ENCODE measurements around the gene NUAK2.
A peak's percentile ranks its signal among the peaks of the same experiment; 100 is the strongest.
"Not testable (repeated sequence)": the region's sequence is repeated elsewhere in the genome, so short reads cannot be mapped to it uniquely, and the experiment has no call there.

NUAK2 gene

DNA sequence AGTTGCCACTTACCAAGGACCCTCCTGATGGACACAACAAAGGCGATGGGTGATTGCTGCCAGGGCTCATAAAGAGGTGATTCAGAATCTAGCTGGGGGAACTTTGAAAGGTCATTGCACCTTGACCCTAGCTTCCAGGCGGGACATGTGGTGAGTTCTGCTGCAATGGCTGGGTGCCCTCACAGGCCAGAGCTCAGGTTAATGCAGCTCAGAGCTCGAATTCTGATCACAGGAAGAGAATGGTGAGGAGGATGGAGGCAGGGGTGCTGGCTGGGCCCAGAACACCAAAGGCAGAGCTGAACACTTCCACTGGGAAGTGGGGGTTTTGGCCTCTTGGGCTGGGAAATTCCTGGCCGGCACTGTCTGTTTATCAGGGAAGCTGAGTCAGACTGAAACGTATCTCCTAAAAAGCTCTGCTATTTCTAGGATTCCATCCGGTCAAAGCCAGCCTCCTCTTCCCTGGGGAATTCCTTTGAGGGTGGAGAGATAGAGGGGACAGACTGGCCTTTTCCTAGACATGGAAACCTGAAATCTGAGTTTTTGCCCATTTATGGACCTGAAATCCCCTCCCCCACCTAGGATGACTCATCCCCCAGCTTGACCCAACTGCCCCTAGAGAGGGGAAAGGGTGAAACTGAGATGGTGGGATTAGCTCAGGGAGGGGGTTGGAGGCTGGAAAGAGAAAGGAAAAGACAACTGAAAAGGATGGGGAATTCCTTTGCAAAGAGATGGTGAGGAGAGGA is 27.2 kb downstream of the NUAK2 start:
- DNase-seq: no peak

DNA sequence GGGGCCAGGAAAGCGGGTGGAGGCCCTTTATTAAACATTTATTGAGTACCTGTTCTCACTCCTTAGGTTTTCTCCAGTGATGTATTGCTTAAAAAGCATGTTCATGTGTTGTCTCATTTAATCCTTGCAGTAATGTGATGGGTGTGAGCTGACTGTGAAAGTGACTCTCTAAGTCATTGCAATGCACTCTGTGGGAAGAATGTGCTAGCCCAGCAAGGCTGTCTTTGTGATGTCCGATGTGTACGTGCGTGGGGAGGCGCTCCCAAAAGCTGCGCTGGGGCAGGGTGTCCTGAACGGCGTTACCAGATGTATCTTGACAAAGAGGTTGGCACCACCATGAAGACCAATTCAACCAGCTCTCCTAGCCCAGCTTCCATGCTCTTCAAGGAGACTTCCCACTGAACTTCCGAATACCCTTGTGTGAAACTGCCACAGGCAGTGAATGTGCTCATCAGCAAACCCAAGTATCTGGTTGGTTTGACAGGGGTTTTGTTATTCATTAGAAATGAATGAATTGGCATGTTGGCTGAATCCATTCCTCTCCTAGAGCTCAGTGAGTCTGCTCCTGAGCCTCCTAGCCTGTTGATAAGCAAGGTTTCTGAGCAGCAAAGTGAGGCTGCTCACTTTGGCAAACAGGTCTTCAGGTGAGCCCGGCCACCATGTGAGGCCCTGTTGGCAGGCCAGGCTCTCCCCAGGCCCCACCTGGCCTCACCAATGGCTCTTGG is 28.0 kb downstream of the NUAK2 start:
- DNase-seq: no peak

DNA sequence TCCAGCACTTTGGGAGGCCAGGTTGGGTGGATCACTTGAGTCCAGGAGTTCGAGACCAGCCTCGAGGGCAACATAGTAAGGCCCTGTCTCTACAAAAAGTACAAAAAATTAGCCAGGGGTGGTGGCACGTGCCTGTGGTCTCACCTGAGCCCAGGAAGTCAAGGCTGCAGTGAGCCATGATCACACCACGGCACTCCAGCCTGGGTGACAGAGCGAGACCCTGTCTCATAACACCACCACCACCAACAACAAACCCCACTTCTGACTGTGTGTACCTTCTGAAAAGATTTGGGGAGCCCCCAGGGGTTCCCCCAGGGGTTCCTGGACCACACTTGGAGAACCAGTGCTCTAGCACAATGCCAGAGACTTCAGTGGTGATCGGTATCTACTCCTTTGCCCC is 29.9 kb downstream of the NUAK2 start:
- DNase-seq: no peak

DNA sequence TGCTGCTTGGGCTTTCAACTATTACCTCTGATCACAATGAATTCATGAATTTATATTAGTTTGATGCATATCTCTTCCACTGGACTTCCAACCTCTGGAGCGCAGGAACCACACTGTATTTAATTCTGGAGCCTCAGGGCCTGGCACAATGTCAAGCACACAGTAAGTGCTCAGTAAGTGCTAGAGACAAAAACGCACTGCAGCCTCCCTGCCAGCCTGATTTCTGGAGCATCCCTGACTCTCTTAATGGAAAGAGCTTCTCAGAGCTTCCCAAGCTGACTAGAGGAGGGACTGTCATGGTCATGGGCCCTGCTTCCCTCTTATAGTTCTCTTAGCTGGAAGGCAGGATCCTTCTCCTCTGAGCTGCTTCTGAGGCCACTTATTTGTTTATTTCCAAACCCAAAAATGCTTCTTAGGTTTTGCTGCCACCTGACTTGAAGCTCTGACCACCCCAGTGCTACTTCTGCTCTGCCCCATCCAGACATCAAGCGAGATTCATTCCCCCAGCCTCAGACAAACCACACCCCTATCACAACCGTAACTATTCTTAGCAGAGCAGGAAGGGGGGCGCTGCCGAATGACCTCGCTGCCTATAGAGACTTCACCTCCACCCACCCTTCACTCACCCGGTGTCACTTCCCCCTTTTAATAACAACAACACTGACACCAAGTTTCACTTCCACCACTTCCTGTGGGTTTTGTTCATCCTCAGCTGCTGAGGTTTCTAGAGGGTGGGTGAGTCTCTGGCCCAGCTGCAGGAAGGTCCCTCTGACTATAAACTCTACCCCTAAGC is 33.6 kb downstream of the NUAK2 start:
- DNase-seq: no peak

DNA sequence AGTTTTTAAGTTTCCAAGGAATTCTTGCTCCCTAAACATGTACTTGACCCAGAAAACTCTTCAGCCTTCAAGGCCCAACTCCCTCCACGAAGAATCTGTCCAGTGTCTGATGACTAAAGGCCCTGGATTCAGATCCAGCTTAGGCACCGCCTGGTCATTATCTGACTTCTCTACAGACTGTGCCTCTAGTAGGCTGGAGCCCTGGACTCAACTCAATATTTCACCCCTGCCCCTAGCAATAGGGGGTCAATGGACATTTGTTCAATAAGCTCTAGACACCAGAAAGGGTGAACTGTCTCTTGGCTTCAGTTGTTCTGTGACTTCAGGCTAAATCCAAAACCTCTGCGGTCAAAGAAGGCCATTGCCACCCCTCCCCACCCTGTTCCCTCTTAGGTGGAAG is 34.5 kb downstream of the NUAK2 start:
- no peak for DNase-seq

DNA sequence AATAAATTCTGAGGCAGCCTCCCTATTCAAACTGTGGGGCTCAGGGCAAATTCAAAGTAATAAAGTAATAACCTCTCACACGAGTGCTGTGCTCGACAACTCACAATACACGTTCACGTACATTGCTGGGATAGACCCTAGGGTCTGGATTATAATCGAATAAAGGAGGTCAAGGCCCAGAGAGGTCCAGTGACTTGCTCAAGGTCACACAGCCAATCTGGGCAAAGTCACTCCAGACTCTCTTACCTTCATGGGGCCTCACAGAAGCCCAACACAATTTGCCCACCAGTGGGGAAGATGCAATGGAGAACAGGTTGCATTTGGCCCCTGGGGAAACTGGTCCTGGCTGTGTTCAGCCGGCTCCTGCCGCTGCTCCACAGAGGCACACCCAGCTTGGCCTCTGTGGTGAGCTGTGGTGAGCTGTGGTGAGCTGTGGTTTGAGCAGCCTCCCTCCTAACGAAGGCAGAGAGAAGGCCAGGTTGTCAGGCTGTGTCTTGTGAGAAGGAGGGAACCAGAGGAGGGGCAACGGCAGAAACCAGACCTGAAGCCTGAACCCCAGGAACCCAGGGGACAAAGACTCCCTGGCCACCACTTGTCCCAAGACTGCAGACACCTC is 35.1 kb downstream of the NUAK2 start:
- DNase-seq: no peak

DNA sequence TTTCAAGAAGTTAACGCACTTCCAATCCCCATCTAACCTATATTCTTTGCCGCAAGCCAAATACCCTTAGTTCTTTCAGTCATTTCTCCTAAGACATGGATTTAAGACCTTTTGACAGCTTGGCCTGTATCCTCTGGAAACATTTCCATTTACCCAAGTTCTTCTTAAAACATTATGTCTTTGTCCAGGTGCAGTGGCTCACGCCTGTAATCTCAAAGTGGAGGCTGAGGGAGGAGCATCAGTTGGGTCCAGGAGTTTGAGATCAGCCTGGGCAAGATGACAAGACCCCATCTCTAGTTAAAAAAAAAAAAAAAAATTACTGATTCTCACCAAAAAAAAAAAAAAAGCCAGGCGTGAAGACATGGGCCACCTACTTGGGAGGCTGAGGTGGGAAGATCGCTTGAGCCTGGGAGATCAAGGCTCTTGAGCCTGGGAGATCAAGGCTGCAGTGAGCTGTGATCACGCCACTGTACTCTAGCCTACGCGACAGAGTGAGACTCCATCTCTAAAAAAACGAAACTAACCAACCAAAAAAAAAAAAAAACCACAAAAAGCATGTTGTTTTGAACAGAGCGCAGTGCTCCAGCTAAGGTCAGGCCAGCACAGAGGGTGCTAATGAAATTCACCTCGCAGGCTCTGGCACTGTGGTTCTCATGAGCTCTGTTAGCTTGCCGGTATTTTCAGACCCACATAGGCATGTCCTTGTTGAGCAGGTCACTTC is 36.0 kb downstream of the NUAK2 start:
- no peak for DNase-seq

DNA sequence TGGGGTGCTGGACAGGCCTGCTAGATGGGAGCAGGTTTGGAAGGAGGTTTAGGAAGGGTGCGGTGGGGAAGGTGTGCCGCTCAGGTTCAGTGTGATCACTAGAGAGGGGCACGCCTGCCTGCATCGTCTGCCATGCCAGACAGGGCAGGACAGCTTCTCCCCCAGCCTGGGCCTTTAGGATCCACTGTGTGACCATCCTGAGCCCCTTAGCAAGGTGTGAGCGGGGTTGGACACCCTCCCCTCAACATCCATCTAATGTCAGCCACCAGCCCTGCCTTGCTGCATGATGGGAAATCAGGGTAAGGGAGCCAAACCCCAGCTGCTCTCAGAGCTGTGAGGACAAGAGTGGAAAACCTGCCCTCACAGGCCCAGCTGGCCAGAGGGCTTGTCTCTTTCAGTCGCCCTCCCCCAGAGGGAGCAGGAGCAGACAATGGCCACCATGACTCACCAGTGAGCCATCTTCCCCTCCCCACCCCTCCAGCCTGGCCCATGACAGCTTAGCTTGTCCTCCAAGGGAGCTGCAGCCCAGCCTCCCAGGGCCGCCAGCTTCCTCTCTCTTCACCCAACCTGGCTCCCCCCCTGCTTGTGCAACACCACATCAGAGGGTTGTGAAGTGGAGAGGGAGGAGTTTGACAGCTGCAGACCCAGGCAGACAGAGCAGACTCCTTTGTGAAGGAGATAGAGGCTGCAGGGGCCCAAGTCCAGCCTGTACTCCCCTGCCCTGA is 37.0 kb downstream of the NUAK2 start:
- peak; percentile 96 for DNase-seq

DNA sequence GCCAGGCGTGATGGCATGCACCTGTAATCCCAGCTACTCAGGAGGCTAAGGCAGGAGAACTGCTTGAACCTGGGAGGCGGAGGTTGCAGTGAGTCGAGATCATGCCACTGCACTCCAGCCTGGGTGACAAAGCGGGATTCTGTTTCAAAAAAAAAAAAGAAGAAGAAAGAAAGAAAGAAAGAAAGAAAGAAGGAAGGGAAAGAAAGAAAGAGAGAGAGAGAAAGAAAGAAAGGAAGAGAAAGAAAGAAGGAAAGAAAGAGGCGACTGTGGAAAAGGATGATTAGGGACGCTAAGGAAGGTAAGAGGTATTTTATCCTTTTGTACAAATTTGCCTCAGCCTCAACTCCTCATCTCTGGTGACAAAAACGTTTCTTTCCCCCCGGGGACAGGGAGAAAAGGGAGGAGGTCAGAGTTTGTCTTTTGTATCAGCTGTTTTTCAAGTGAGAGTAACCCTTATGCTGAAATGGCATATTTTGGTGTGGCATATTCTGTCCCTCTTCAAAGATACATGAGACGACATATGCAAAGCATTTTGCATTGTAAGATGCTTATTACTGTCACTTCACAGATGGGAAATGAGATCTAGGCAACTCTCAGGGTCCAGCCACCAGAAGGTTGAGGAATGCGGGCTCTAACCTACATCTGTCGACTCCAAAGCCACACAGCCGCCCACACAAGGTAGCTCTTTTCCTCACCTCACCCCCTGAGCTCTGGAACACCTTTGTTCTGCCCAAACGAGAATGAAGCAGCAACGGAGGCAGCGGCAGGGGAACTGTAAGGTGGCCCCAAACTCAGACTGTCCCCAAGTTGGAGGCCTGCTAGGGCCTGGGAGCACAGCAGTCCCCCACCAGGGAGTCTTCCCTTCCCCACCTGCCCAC is 38.0 kb downstream of the NUAK2 start:
- DNase-seq: no peak

DNA sequence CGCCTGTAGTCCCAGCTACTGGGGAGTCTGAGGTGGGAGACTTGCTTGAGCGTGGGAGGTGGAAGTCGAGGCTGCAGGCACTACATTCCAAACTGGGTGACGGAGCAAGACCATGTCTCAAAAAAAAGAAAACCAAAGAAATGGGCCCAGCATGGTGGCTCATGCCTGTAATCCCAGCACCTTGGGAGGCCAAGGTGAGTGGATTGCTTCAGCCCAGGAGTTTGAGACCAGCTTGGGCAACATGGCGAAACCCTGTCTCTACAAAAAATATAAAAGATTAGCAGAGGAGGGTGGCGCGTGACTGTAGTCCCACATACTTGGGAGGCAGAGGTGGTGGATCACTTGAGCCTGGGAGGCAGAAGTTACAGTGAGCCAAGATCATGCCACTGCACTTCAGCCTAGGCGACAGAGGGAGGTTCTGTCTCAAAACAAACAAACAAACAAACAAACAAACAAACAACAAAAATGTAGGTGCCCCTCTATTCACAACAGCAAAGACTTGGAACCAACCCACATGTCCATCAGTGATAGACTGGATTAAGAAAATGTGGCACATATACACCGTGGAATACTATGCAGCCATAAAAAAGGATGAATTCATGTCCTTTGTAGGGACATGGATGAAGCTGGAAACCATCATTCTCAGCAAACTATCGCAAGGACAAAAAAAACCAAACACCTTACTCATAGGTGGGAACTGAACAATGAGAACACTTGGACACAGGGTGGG is 40.7 kb downstream of the NUAK2 start:
- DNase-seq: not testable (repeated sequence)

DNA sequence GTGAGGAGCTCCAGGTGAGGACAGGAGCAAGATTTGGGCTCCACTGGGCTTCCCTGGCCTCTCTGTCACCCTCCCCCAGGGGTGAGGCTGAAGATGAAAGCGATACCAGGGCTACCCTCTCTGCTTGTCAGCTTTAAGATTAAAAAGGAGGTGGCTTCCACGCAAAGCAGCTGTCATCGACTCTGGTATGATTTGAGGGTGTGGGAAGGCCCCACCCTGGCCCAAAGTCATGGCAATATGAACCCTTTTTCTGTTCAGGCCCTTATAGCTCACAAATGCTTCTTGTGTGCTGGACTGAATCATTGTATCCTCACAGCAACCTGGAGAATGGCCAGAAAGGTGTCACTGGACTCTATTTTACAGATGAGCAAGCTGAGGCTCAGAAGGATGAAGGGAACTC is 41.6 kb downstream of the NUAK2 start:
- no peak for DNase-seq

DNA sequence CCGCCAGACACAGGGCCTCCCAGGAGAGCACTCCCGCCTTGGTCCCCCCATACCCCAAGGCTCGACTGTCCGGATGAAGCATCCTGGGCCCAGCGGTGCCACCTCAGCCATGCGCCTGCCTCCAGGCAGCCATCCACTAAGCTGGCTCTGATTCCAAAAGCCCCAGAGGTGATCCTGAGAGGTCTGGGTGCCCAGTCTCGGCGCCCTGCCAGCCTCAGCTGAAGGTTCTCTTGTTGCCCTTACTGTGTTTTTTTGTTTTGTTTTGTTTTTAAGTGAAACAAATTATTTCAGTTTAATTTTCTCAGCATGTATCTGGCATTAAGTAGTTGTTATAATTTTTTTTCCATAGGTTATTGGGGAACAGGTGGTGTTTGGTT is 44.9 kb downstream of the NUAK2 start:
- DNase-seq: no peak

DNA sequence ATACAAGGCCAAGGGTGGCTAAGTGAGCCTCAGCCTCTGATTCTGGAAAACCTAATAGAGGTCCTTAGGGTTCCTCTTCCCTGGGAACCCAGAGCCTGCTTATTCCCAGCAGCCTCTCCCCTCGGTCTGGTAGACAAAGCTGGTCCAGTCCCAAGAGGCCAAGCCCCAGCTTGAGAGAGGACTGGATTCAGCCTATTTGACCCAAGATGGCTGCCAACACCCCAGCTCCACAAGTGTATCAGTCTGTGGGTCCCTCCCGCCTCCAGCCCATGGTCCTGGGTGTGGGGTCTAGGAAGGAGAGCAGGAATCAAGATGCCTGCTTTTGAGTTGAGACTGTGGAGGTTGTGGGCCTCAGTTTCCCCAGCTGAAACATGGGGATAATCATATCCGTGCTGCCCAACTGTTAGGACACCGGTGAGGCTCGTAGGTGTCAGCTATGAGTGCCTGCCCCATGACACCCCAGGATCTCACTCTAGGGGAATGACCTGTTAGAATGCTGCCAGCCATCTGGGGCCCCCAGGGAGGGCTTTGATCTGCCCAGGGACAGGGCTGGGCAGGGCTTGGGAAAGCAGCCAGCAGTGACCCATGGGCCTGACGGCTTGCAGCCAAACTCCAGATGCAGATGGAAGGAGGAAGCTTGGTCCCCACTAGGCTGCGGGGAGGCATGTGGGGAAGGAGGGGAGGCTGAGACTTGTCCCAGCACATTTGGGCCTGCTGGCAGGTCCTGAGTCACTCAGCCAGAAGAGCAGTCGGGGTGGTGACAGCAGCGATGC is 45.4 kb downstream of the NUAK2 start:
- DNase-seq: no peak

DNA sequence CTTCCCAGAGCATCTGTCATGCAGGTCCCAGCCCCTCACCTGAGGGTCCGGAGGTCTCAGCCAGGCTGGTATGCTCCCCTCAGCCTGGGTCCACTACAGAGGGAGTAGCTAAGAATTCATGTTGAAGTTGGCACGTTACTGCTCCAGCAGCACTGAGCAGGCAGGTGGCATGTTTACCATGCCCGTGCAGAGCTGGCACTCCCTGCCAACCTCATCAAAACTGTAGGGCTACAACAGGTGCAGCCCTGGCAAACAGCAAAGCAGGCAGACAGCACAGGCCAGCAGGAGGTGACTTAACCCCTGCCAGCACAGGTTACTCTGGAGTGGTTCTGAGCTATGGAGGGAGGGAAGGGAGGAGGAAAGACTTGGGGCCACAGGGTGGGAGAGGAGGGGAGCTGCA is 46.4 kb downstream of the NUAK2 start:
- peak; percentile 68 for DNase-seq

DNA sequence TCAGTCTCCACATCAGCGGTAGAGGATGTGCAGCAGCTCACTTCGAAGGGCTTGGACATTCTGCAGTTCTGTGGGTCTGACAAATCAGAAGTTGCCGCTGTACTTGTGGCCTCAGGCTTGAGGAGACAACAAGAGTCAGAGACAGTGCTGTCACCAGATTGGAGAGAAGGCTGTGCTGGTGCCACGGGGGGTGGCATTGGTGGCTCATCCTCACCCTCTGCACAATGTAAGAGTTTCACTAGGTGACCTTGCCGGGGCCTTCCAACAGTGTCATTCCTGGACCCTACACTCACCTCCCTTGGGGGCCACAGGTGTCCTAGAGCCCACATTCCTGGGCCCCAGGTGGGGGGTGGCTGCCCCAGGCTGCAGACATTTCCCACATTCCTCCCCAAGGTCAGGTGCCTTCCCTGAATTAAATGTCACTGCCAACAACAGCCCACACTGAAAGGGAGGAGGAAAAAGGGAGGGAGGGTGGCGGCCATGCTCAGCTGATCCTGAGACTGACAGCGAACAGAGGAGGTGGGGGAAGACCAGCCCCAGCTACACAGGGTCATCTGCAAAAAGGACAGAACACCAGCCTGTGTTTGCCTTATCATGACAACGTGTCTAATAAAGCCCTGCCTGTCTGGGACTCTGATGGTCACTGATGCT is 47.4 kb downstream of the NUAK2 start:
- no peak for DNase-seq

DNA sequence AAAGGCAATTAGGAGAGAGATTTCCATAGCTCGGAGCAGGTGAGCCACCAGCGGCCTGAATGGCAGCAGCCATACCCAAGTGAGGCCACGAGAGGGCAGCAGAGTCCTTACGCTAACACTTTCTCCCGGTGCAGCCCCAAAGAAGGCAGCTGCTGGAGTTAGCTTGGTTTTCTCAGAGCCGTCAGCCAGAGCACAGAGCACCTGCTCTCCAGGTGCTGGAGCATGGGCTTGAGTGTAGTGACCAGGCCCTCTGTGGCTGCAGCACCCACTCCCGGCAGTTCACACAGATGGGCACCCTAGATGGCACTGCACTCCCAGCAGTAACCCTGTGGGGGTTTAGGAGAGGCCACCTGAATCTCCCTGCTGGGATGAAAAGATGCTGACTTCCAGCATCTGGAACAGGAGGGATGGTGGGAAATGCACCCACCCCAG is 48.0 kb downstream of the NUAK2 start:
- DNase-seq: peak; percentile 96

DNA sequence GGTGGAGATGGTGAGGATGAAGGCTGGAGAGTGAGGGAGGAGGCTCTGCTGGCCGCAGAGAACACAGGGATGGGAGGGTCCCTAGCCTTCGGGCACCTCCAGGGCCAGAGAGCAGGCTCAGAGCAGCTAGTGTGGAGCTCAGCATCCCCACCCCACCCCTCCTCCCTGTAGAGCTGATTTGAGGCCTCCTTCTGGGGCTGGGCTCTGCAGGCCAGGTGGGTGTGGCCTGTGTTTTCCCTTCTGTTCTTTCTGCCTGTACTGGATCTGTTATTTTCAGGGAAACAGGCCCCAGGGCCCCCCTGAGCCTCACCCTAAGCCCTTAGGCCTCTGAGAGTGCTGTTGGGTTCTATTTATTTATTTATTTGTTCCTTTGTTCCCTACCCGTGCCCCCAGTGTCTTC is 49.0 kb downstream of the NUAK2 start:
- no peak for DNase-seq

DNA sequence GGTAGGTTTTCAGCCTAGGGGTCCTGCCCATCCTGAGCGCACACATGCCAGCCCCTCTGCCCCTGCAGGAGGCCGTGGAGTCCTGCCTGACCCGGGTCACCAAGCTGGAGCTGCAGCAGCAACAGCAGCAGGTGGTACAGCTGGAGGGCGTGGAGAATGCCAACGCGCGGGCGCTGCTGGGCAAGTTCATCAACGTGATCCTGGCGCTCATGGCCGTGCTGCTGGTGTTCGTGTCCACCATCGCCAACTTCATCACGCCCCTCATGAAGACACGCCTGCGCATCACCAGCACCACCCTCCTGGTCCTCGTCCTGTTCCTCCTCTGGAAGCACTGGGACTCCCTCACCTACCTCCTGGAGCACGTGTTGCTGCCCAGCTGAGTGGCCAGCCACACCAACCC is 49.8 kb downstream of the NUAK2 start:
- DNase-seq: no peak

DNA sequence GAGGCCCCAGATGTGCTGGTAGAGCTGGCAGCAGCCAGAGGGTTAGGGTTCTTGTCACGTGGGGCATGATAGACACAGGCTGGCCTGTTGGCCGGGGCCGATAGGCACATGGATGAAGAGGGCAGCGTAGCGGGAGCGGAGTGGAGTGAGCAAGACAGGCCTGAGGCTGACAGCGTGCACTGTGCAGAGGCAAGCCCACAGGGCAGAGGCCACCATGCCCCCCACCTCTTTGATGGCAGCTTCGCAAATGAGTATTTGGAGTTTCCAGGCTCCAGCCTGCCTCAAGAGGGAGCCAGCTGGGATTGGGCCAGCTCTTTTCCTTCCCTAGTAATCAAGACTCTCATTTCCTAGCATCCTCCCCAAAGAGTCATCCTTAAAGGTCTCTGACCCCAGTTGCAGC is 50.3 kb downstream of the NUAK2 start:
- no peak for DNase-seq

All from NCI-H510A treated with DMSO at 0.1 percent for 48 hours (cell line).